Measurements from ENCODE around the gene EYS. TPM values are rescaled to one million over a fixed set of nuclear protein-coding genes. Genes with fewer than 3 reads are reported as not detected.

EYS gene
- total RNA-seq, 1 experiment from 2014 or later, result not detected

GRCh38 chr6:63997734-63998133, 1709.3 kb downstream of the EYS start:
- H3K4me3 ChIP-seq (ENCODE audit: low read depth, low read length), result no peak overlapping the region
- intact Hi-C loops (cut with micrococcal nuclease; ENCODE audit: unreplicated experiment), result no loop called here
- no peaks in the 10 kb centered on the region for H3K9me3 Mint-ChIP-seq (ENCODE audit: unreplicated experiment)
- POLR2A ChIA-PET, result no interaction called here
- no TSS peak for BruUV-seq (replicated peaks)
- H3K9me3 ChIP-seq, result no peaks in the 10 kb centered on the region
- no peaks in the 10 kb centered on the region for H3K27me3 ChIP-seq (replicated peaks; ENCODE audit: control insufficient read depth, insufficient read depth, low read length)
- H3K36me3 Mint-ChIP-seq (ENCODE audit: insufficient read depth, unreplicated experiment), result no peaks in the 10 kb centered on the region
- no peaks in the 10 kb centered on the region for H3K27me3 Mint-ChIP-seq (ENCODE audit: insufficient read depth, unreplicated experiment)
- H3K36me3 ChIP-seq (ENCODE audit: control insufficient read depth, insufficient read depth, low read length), result no peaks in the 10 kb centered on the region
- CTCF ChIA-PET, result no interaction called here
- DNase-seq, result no peak
- H3K4me1 ChIP-seq, result no peaks in the 10 kb centered on the region
- no peaks in the 10 kb centered on the region for H3K4me1 Mint-ChIP-seq (ENCODE audit: low read depth, unreplicated experiment)
- H3K4me3 Mint-ChIP-seq (ENCODE audit: unreplicated experiment), result no peak overlapping the region
- no peak for TF ChIP-seq CTCF (IDR thresholded peaks at IDR 0.05; ENCODE audit: insufficient read depth in 1 of 2, low read depth in 1 of 2, low read length in 1 of 2, severe bottlenecking in 1 of 2, unreplicated experiment in 1 of 2)
- no peak overlapping the region for H3K27ac Mint-ChIP-seq (ENCODE audit: unreplicated experiment)

GRCh38 chr6:63997221-63997620, 1709.8 kb downstream of the EYS start:
- no peak overlapping the region for H3K4me3 Mint-ChIP-seq (ENCODE audit: unreplicated experiment)
- Histone ChIP-seq H3K4me1 (no peaks in the 10 kb centered on the region), H3K4me3 (ENCODE audit: low read depth, low read length) (no peak overlapping the region), H3K27me3 (replicated peaks; ENCODE audit: control insufficient read depth, insufficient read depth, low read length) (no peaks in the 10 kb centered on the region), H3K9me3 (no peaks in the 10 kb centered on the region), H3K36me3 (ENCODE audit: control insufficient read depth, insufficient read depth, low read length) (no peaks in the 10 kb centered on the region)
- ChIA-PET POLR2A (no interaction called here), CTCF (no interaction called here)
- no peaks in the 10 kb centered on the region for H3K36me3 Mint-ChIP-seq (ENCODE audit: insufficient read depth, unreplicated experiment)
- DNase-seq, result no peak
- no peaks in the 10 kb centered on the region for H3K27me3 Mint-ChIP-seq (ENCODE audit: insufficient read depth, unreplicated experiment)
- H3K4me1 Mint-ChIP-seq (ENCODE audit: low read depth, unreplicated experiment), result no peaks in the 10 kb centered on the region
- H3K27ac Mint-ChIP-seq (ENCODE audit: unreplicated experiment), result no peak overlapping the region
- no TSS peak for BruUV-seq (replicated peaks)
- H3K9me3 Mint-ChIP-seq (ENCODE audit: unreplicated experiment), result no peaks in the 10 kb centered on the region
- no peak for TF ChIP-seq CTCF (IDR thresholded peaks at IDR 0.05; ENCODE audit: insufficient read depth in 1 of 2, low read depth in 1 of 2, low read length in 1 of 2, severe bottlenecking in 1 of 2, unreplicated experiment in 1 of 2)
- intact Hi-C loops (cut with micrococcal nuclease; ENCODE audit: unreplicated experiment), result no loop called here

DNA sequence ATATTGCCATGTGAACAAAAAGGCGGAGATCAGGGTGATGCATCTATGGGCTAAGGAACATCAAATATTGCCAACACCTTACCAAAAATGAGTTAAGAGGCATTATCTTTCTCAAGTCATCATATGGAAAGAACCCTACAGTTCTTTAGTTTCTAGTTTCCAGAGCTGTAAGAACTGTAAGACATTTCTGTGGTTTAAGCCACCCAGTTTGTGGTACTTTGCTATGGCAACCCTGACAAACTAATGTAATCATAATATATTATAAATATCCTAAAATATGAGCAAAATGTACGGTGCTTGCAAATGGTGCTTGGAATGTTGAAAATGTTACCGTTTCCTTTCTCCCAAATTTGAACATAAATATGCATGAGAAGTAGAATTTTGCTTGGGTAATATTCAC, 1721.8 kb downstream of the EYS start:
- intact Hi-C loops (cut with micrococcal nuclease; ENCODE audit: unreplicated experiment), result no loop called here
- TF ChIP-seq CTCF (IDR thresholded peaks at IDR 0.05; ENCODE audit: insufficient read depth in 1 of 2, low read depth in 1 of 2, low read length in 1 of 2, severe bottlenecking in 1 of 2, unreplicated experiment in 1 of 2), result no peak
- no peak overlapping the region for H3K4me3 ChIP-seq (ENCODE audit: low read depth, low read length)
- BruUV-seq (replicated peaks), result no TSS peak
- Mint-ChIP-seq H3K4me3 (ENCODE audit: unreplicated experiment) (no peak overlapping the region), H3K27ac (ENCODE audit: unreplicated experiment) (no peak overlapping the region), H3K4me1 (ENCODE audit: low read depth, unreplicated experiment) (no peaks in the 10 kb centered on the region), H3K27me3 (ENCODE audit: insufficient read depth, unreplicated experiment) (peaks cover 12% of the 10 kb centered on the region), H3K9me3 (ENCODE audit: unreplicated experiment) (no peaks in the 10 kb centered on the region), H3K36me3 (ENCODE audit: insufficient read depth, unreplicated experiment) (no peaks in the 10 kb centered on the region)
- H3K9me3 ChIP-seq, result no peaks in the 10 kb centered on the region
- CTCF ChIA-PET, result no interaction called here
- POLR2A ChIA-PET, result no interaction called here
- no peak for DNase-seq
- H3K36me3 ChIP-seq (ENCODE audit: control insufficient read depth, insufficient read depth, low read length), result no peaks in the 10 kb centered on the region
- H3K4me1 ChIP-seq, result no peaks in the 10 kb centered on the region
- H3K27me3 ChIP-seq (replicated peaks; ENCODE audit: control insufficient read depth, insufficient read depth, low read length), result no peaks in the 10 kb centered on the region

Measured in Caco-2 (cell line).